Activated CD4-positive, CD25-positive, alpha-beta regulatory T cell treated with anti-CD3 and anti-CD28 coated beads, Interleukin-2, amount 50 U/mL, for 72 hours (primary cell): ENCODE measurements around the gene ZNF385D.
"Not testable (repeated sequence)": the region's sequence is repeated elsewhere in the genome, so short reads cannot be mapped to it uniquely, and the experiment has no call there.

Experiments used
- DNase-seq: peaks from one replicate; pipeline ENCODE4 v3.0.0; 2021

ZNF385D gene

GRCh38 chr3:21505711-21506460 is 245.1 kb downstream of the ZNF385D start:
- DNase-seq, result no peak

GRCh38 chr3:21502656-21503055 is 248.4 kb downstream of the ZNF385D start:
- no peak for DNase-seq

GRCh38 chr3:21500834-21501233 is 250.2 kb downstream of the ZNF385D start:
- no peak for DNase-seq

- DNase-seq, result not testable (repeated sequence)
Measured at GRCh38 chr3:21490671-21491070, 260.3 kb downstream of the ZNF385D start.

- no peak for DNase-seq
Measured at GRCh38 chr3:21487520-21487919, 263.5 kb downstream of the ZNF385D start.

GRCh38 chr3:21486024-21486935 is 264.7 kb downstream of the ZNF385D start:
- not testable (repeated sequence) for DNase-seq

GRCh38 chr3:21484828-21485144 is 266.2 kb downstream of the ZNF385D start:
- DNase-seq, result no peak

GRCh38 chr3:21484057-21484827 is 266.8 kb downstream of the ZNF385D start:
- no peak for DNase-seq

- no peak for DNase-seq
Measured at GRCh38 chr3:21481991-21482390, 269.0 kb downstream of the ZNF385D start.

- DNase-seq, result no peak
Measured at GRCh38 chr3:21477541-21478288, 273.3 kb downstream of the ZNF385D start.

- no peak for DNase-seq
Measured at GRCh38 chr3:21466476-21466875, 284.5 kb downstream of the ZNF385D start.

- no peak for DNase-seq
Measured at GRCh38 chr3:21464746-21465145, 286.3 kb downstream of the ZNF385D start.

- no peak for DNase-seq
Measured at GRCh38 chr3:21463319-21463718, 287.7 kb downstream of the ZNF385D start.

- no peak for DNase-seq
Measured at GRCh38 chr3:21462141-21462540, 288.9 kb downstream of the ZNF385D start.

- no peak for DNase-seq
Measured at GRCh38 chr3:21457084-21457483, 293.9 kb downstream of the ZNF385D start.

GRCh38 chr3:21449738-21450137 is 301.3 kb downstream of the ZNF385D start:
- DNase-seq, result no peak

- no peak for DNase-seq
Measured at GRCh38 chr3:21447476-21448151, 303.4 kb downstream of the ZNF385D start.

- no peak for DNase-seq
Measured at GRCh38 chr3:21446945-21447475, 304.0 kb downstream of the ZNF385D start.

- no peak for DNase-seq
Measured at GRCh38 chr3:21446027-21446426, 305.0 kb downstream of the ZNF385D start.

GRCh38 chr3:21441821-21442220 is 309.2 kb downstream of the ZNF385D start:
- DNase-seq, result no peak

GRCh38 chr3:21436835-21437234 is 314.2 kb downstream of the ZNF385D start:
- no peak for DNase-seq

- no peak for DNase-seq
Measured at GRCh38 chr3:21435871-21436270, 315.1 kb downstream of the ZNF385D start.
